Measurements from ENCODE around the gene MAP3K7.

- no peak for TF ChIP-seq CTCF (IDR thresholded peaks at IDR 0.05; ENCODE audit: poor library complexity)
- no peak for TF ChIP-seq EZH2 (IDR thresholded peaks at IDR 0.05; ENCODE audit: borderline replicate concordance)
Observed at GRCh38 chr6:90483956-90484355, 102.9 kb downstream of the MAP3K7 start.

All from hepatocyte (in vitro differentiated cells).